ENCODE results near the gene HDAC11.

HDAC11 gene

GRCh38 chr3:13512451-13512850, 32.3 kb downstream of the HDAC11 start:
- no peak overlapping the region for H3K4me3 ChIP-seq (ENCODE audit: low read depth, low read length)
- TF ChIP-seq CTCF (IDR thresholded peaks at IDR 0.05; ENCODE audit: low read depth, low read length), result no peak

- H3K4me3 ChIP-seq (ENCODE audit: low read depth, low read length), result no peak overlapping the region
- TF ChIP-seq CTCF (IDR thresholded peaks at IDR 0.05; ENCODE audit: low read depth, low read length), result no peak
These were observed 33.2 kb downstream of the HDAC11 start for GRCh38 chr3:13513051-13513912.

- H3K4me3 ChIP-seq (ENCODE audit: low read depth, low read length), result no peak overlapping the region
- no peak for TF ChIP-seq CTCF (IDR thresholded peaks at IDR 0.05; ENCODE audit: low read depth, low read length)
These were observed 33.9 kb downstream of the HDAC11 start for GRCh38 chr3:13513913-13514517.

- no peak for TF ChIP-seq CTCF (IDR thresholded peaks at IDR 0.05; ENCODE audit: low read depth, low read length)
- H3K4me3 ChIP-seq (ENCODE audit: low read depth, low read length), result no peak overlapping the region
These were observed 34.7 kb downstream of the HDAC11 start for GRCh38 chr3:13514639-13515435.

GRCh38 chr3:13515786-13516759, 36.0 kb downstream of the HDAC11 start:
- no peak for TF ChIP-seq CTCF (IDR thresholded peaks at IDR 0.05; ENCODE audit: low read depth, low read length)

GRCh38 chr3:13516760-13517135, 36.6 kb downstream of the HDAC11 start:
- H3K4me3 ChIP-seq (ENCODE audit: low read depth, low read length), result no peak overlapping the region
- TF ChIP-seq CTCF (IDR thresholded peaks at IDR 0.05; ENCODE audit: low read depth, low read length), result no peak

More at GRCh38 chr3:13515786-13516759, 36.0 kb downstream of the HDAC11 start:
- no peak overlapping the region for H3K4me3 ChIP-seq (ENCODE audit: low read depth, low read length)

Data from WI38 (cell line).